GM23338 (cell line): ENCODE data around the gene ST3GAL6. TPM values are rescaled to one million over a fixed set of nuclear protein-coding genes. Genes with fewer than 3 reads are reported as not detected.

Experiments
- ATAC-seq: fragments of 200-7000 bp; cut with Tn5 transposase; 3 replicates; pipeline ENCODE4 v1.9.1; 2020
- DNase-seq: peaks from one replicate; pipeline ENCODE4 v3.0.0-alpha.2; 2015; ENCODE audit warnings: low spot score
- H2AFZ ChIP-seq: fragments of 200-600 bp; sonication (generic); 2 replicates; pipeline ENCODE4 v1.8.0; 2016; ENCODE audit warnings: antibody characterized with exemption, mild to moderate bottlenecking, moderate library complexity
- H3F3A ChIP-seq: fragments of 200-600 bp; sonication (generic); replicated peaks from 2 replicates; pipeline ENCODE4 v1.8.0; 2017; ENCODE audit warnings: antibody characterized with exemption, mixed run types, low read depth
- H3K27ac ChIP-seq: fragments of 200-600 bp; sonication (generic); 2 replicates; pipeline ENCODE4 v1.6.1; 2016; ENCODE audit warnings: low read depth
- H3K27me3 ChIP-seq: fragments of 200-600 bp; sonication (generic); 2 replicates; pipeline ENCODE4 v1.8.0; 2016; ENCODE audit warnings: mild to moderate bottlenecking, mixed run types, moderate library complexity; ENCODE audit not compliant: insufficient read depth
- H3K36me3 ChIP-seq: fragments of 200-600 bp; sonication (generic); 2 replicates; pipeline ENCODE4 v1.8.0; 2016; ENCODE audit warnings: mild to moderate bottlenecking; ENCODE audit not compliant: insufficient read depth
- H3K4me1 ChIP-seq: fragments of 200-600 bp; sonication (generic); 2 replicates; pipeline ENCODE4 v1.8.0; 2016; ENCODE audit warnings: mild to moderate bottlenecking, moderate library complexity; ENCODE audit not compliant: insufficient read depth
- H3K4me2 ChIP-seq: fragments of 200-600 bp; sonication (generic); 2 replicates; pipeline ENCODE4 v1.7.1; 2017; ENCODE audit warnings: mixed run types
- H3K4me3 ChIP-seq: fragments of 200-600 bp; sonication (generic); 2 replicates; pipeline ENCODE4 v1.6.1; 2016; ENCODE audit warnings: mixed run types
- H3K79me2 ChIP-seq: fragments of 200-600 bp; sonication (generic); replicated peaks from 2 replicates; pipeline ENCODE4 v1.8.0; 2017; ENCODE audit warnings: mild to moderate bottlenecking; ENCODE audit not compliant: insufficient read depth
- H3K9me2 ChIP-seq: fragments of 200-600 bp; sonication (generic); 2 replicates; pipeline ENCODE4 v1.8.0; 2017; ENCODE audit not compliant: insufficient read depth
- H4K20me1 ChIP-seq: fragments of 200-600 bp; sonication (generic); replicated peaks from 2 replicates; pipeline ENCODE4 v1.8.0; 2017; ENCODE audit warnings: mild to moderate bottlenecking; ENCODE audit not compliant: insufficient read depth
- H3K27ac Mint-ChIP-seq: 2 replicates; pipeline ENCODE4 v1.8.0; 2020; ENCODE audit warnings: inconsistent platforms, mild to moderate bottlenecking, moderate library complexity, mixed read lengths
- H3K27me3 Mint-ChIP-seq: 3 replicates; pipeline ENCODE4 v1.8.0; 2022; ENCODE audit warnings: low read depth, mild to moderate bottlenecking, moderate library complexity, mixed read lengths, inconsistent platforms; ENCODE audit not compliant: insufficient read depth, poor library complexity
- H3K36me3 Mint-ChIP-seq: 3 replicates; pipeline ENCODE4 v1.8.0; 2021; ENCODE audit warnings: low read depth, mild to moderate bottlenecking, inconsistent platforms, moderate library complexity, mixed read lengths
- H3K4me1 Mint-ChIP-seq: 3 replicates; pipeline ENCODE4 v1.8.0; 2020; ENCODE audit warnings: mild to moderate bottlenecking, inconsistent platforms, mixed read lengths
- H3K4me3 Mint-ChIP-seq: 3 replicates; pipeline ENCODE4 v1.8.0; 2021; ENCODE audit warnings: moderate library complexity, mild to moderate bottlenecking, inconsistent platforms, mixed read lengths
- H3K9me3 Mint-ChIP-seq: 3 replicates; pipeline ENCODE4 v1.8.0; 2020; ENCODE audit warnings: moderate library complexity, mild to moderate bottlenecking, inconsistent platforms, mixed read lengths
- CREB1 ChIP-seq: fragments of 250-450 bp; sonication (Bioruptor Pico); IDR thresholded peaks from 2 replicates; pipeline ENCODE4 v1.5.0; 2020; ENCODE audit warnings: low read depth, mild to moderate bottlenecking, moderate library complexity
- CTCF ChIP-seq, 2 experiments: fragments of 200-600 bp in 1 of 2; sonication (generic) in 1 of 2; conservative IDR thresholded peaks; 2 replicates each; pipeline versions ENCODE4 v1.5.1 to v1.6.1; 2016 to 2017; ENCODE audit warnings: antibody characterized with exemption in 2 of 2, low read depth in 2 of 2, mild to moderate bottlenecking in 2 of 2, moderate library complexity in 1 of 2
- EZH2 ChIP-seq: fragments of 200-600 bp; sonication (generic); IDR thresholded peaks from one replicate; pipeline ENCODE4 v1.8.0; 2017; ENCODE audit warnings: antibody characterized with exemption, mild to moderate bottlenecking, low read depth; ENCODE audit not compliant: unreplicated experiment
- REST ChIP-seq: IDR thresholded peaks from one replicate; pipeline ENCODE4 v1.6.1; 2018; ENCODE audit warnings: antibody characterized with exemption; ENCODE audit not compliant: unreplicated experiment
- STAT1 ChIP-seq: IDR thresholded peaks from one replicate; pipeline ENCODE4 v1.6.1; 2016; ENCODE audit warnings: antibody characterized with exemption; ENCODE audit not compliant: unreplicated experiment
- ZNF114 ChIP-seq: fragments of 250-450 bp; sonication (Bioruptor Pico); IDR thresholded peaks from 2 replicates; pipeline ENCODE4 v1.5.0; 2020; ENCODE audit warnings: mild to moderate bottlenecking, moderate library complexity
- ZNF331 ChIP-seq: fragments of 250-450 bp; sonication (Bioruptor Pico); IDR thresholded peaks from 2 replicates; pipeline ENCODE4 v1.5.0; 2020; ENCODE audit warnings: low read depth, mild to moderate bottlenecking, moderate library complexity
- ZNF462 ChIP-seq: fragments of 250-450 bp; sonication (Bioruptor Pico); IDR thresholded peaks from 2 replicates; pipeline ENCODE4 v1.5.0; 2020; ENCODE audit warnings: mild to moderate bottlenecking, moderate library complexity
- polyA plus RNA-seq: library from polyadenylated mRNA; unstranded; fragments of >200 nt; fragmentation: Nextera tagmentation; extraction: Ambion mirVana; gene quantifications from 2 replicates; pipeline ENCODE4 v1.2.1, GENCODE V29; 2016
- total RNA-seq: library from RNA; depleted of rRNA; stranded (reverse); fragments of >200 nt; shearing (Covaris generic); gene quantifications from 2 replicates; pipeline ENCODE4 v1.2.3, GENCODE V29; 2014

ST3GAL6 gene
- total and polyA plus RNA-seq, 2 experiments from 2014 or later: 4.7 to 8.1 TPM

GRCh38 chr3:98754483-98754882, 8.7 kb upstream of the ST3GAL6 start:
- H3K4me2 ChIP-seq: no peak overlapping the region
- no peak for DNase-seq
- no peaks in the 10 kb centered on the region for H3K4me1 ChIP-seq
- no peaks in the 10 kb centered on the region; the same call in 2 of the 3 replicates for H3K9me3 Mint-ChIP-seq
- no peaks in the 10 kb centered on the region for H3K27me3 ChIP-seq
- H3K4me3 Mint-ChIP-seq: no peak overlapping the region
- H3K79me2 ChIP-seq: no peaks in the 10 kb centered on the region
- no peaks in the 10 kb centered on the region for H3F3A ChIP-seq
- H3K27ac Mint-ChIP-seq: no peak overlapping the region
- no peak for TF ChIP-seq ZNF114 (CRISPR knock-in tag)
- TF ChIP-seq REST: no peak
- no peak for TF ChIP-seq ZNF331
- no peak for TF ChIP-seq ZNF462 (CRISPR knock-in tag)
- no peak for TF ChIP-seq STAT1
- no peak for TF ChIP-seq CREB1
- no peak for TF ChIP-seq CTCF (conservative IDR thresholded peaks at IDR 0.05; ENCODE audit: low read depth in 2 of 2)
- TF ChIP-seq EZH2: no peak
- H3K27me3 Mint-ChIP-seq: no peaks in the 10 kb centered on the region
- H2AFZ ChIP-seq: no peak overlapping the region
- no peaks in the 10 kb centered on the region for H3K36me3 Mint-ChIP-seq
- no peaks in the 10 kb centered on the region for H3K9me2 ChIP-seq
- peaks cover 7% of the 10 kb centered on the region; the same call in 1 of the 2 replicates for H4K20me1 ChIP-seq
- H3K36me3 ChIP-seq: no peaks in the 10 kb centered on the region
- ATAC-seq: no peak
- no peak overlapping the region for H3K4me3 ChIP-seq
- H3K4me1 Mint-ChIP-seq: peaks cover 3% of the 10 kb centered on the region; the same call in 1 of the 3 replicates
- no peak overlapping the region for H3K27ac ChIP-seq
